WTC11 (cell line): ENCODE results near the gene GARNL3. TPM values are rescaled to one million over a fixed set of nuclear protein-coding genes. Genes with fewer than 3 reads are reported as not detected.

Experiments used
- ATAC-seq: fragments of 200-7000 bp; cut with Tn5 transposase; 2 replicates; pipeline ENCODE4 v1.10.0; 2021; ENCODE audit warnings: mild to moderate bottlenecking, moderate library complexity
- CTCF ChIA-PET: fragments of 300-600 bp; sonication (Branson Sonifier 250); formaldehyde crosslinking; loops from one replicate; lab custom pipeline; 2021; ENCODE audit warnings: antibody characterized with exemption; lab: Charles Lee
- POLR2A ChIA-PET: fragments of 350-600 bp; sonication (Branson Sonifier 250); formaldehyde crosslinking; loops from one replicate; lab custom pipeline; 2021; ENCODE audit warnings: antibody characterized with exemption; lab: Charles Lee
- DNase-seq: peaks from one replicate; pipeline ENCODE4 v3.0.0; 2021; ENCODE audit warnings: low spot score
- H3K27ac Mint-ChIP-seq: 2 replicates; pipeline ENCODE4 v1.8.0; 2021; ENCODE audit warnings: mixed read lengths
- H3K27me3 Mint-ChIP-seq: 2 replicates; pipeline ENCODE4 v1.8.0; 2021; ENCODE audit warnings: low read depth, mild to moderate bottlenecking, moderate library complexity, mixed read lengths
- H3K36me3 Mint-ChIP-seq: 2 replicates; pipeline ENCODE4 v1.8.0; 2021; ENCODE audit warnings: mixed read lengths
- H3K4me1 Mint-ChIP-seq: 2 replicates; pipeline ENCODE4 v1.8.0; 2022; ENCODE audit warnings: mixed read lengths
- H3K4me3 Mint-ChIP-seq: 2 replicates; pipeline ENCODE4 v1.8.0; 2021; ENCODE audit warnings: mild to moderate bottlenecking, moderate library complexity, mixed read lengths
- H3K9me3 Mint-ChIP-seq: 2 replicates; pipeline ENCODE4 v1.8.0; 2021; ENCODE audit warnings: mixed read lengths
- CBFB ChIP-seq: sonication (generic); formaldehyde crosslinking; IDR thresholded peaks from 2 replicates; pipeline ENCODE4 v1.8.1; 2022; ENCODE audit warnings: mild to moderate bottlenecking, low read depth, missing genetic modification reagents
- CREB1 ChIP-seq: sonication (generic); formaldehyde crosslinking; IDR thresholded peaks from 2 replicates; pipeline ENCODE4 v1.8.0; 2023; ENCODE audit warnings: mild to moderate bottlenecking, missing genetic modification reagents
- ELF4 ChIP-seq: sonication (generic); formaldehyde crosslinking; IDR thresholded peaks from 2 replicates; pipeline ENCODE4 v1.8.1; 2022; ENCODE audit warnings: low read depth, mild to moderate bottlenecking, moderate library complexity, missing genetic modification reagents
- EMX1 ChIP-seq: fragments of 250-450 bp; sonication (Bioruptor Pico); IDR thresholded peaks from 2 replicates; pipeline ENCODE4 v1.8.0; 2021; ENCODE audit warnings: mild to moderate bottlenecking
- GRHL2 ChIP-seq: fragments of 250-450 bp; sonication (Bioruptor Pico); IDR thresholded peaks from 2 replicates; pipeline ENCODE4 v1.8.0; 2022; ENCODE audit warnings: mild to moderate bottlenecking, moderate library complexity; ENCODE audit not compliant: insufficient replicate concordance, severe bottlenecking
- IRF2 ChIP-seq: sonication (generic); formaldehyde crosslinking; IDR thresholded peaks from 2 replicates; pipeline ENCODE4 v1.8.0; 2022; ENCODE audit warnings: low read depth, missing genetic modification reagents, borderline replicate concordance
- JUN ChIP-seq: sonication (generic); formaldehyde crosslinking; IDR thresholded peaks from 2 replicates; pipeline ENCODE4 v1.8.0; 2023; ENCODE audit warnings: mild to moderate bottlenecking, missing genetic modification reagents
- TEAD4 ChIP-seq: sonication (generic); formaldehyde crosslinking; IDR thresholded peaks from 2 replicates; pipeline ENCODE4 v1.8.0; 2022; ENCODE audit warnings: mild to moderate bottlenecking, missing genetic modification reagents
- ZNF317 ChIP-seq: sonication (generic); formaldehyde crosslinking; IDR thresholded peaks from 2 replicates; pipeline ENCODE4 v1.8.1; 2023; ENCODE audit warnings: low read depth, mild to moderate bottlenecking, moderate library complexity, missing genetic modification reagents, borderline replicate concordance
- total RNA-seq: library from RNA; stranded (reverse); gene quantifications from 3 replicates; pipeline ENCODE4 v1.2.3, GENCODE V29; 2021
- TF ChIP-seq, protein P1 (sequence below): sonication (generic); formaldehyde crosslinking; IDR thresholded peaks from 2 replicates; pipeline ENCODE4 v1.8.0; 2022; ENCODE audit warnings: mild to moderate bottlenecking, missing genetic modification reagents
- TF ChIP-seq, protein P2 (sequence below): sonication (generic); formaldehyde crosslinking; conservative IDR thresholded peaks from 2 replicates; pipeline ENCODE4 v1.8.1; 2023; ENCODE audit warnings: mild to moderate bottlenecking, low read depth, missing genetic modification reagents, moderate library complexity
- TF ChIP-seq, protein P3 (sequence below): fragments of 250-450 bp; sonication (Bioruptor Pico); conservative IDR thresholded peaks from 2 replicates; pipeline ENCODE4 v1.9.0; 2021; ENCODE audit warnings: mild to moderate bottlenecking
- TF ChIP-seq, protein P4 (sequence below): sonication (generic); formaldehyde crosslinking; IDR thresholded peaks from 2 replicates; pipeline ENCODE4 v1.8.0; 2022; ENCODE audit warnings: mild to moderate bottlenecking, missing genetic modification reagents
- TF ChIP-seq, protein P5 (sequence below): sonication (generic); formaldehyde crosslinking; IDR thresholded peaks from 2 replicates; pipeline ENCODE4 v1.8.1; 2023; ENCODE audit warnings: mild to moderate bottlenecking, missing genetic modification reagents
- TF ChIP-seq, protein P6 (sequence below): fragments of 250-450 bp; sonication (Bioruptor Pico); IDR thresholded peaks from 2 replicates; pipeline ENCODE4 v1.9.0; 2021; ENCODE audit warnings: moderate library complexity, mild to moderate bottlenecking, inconsistent platforms, borderline replicate concordance
- TF ChIP-seq, protein P7 (sequence below): sonication (generic); formaldehyde crosslinking; IDR thresholded peaks from 2 replicates; pipeline ENCODE4 v1.8.0; 2023; ENCODE audit warnings: missing genetic modification reagents
- TF ChIP-seq, protein P8 (sequence below): sonication (generic); formaldehyde crosslinking; IDR thresholded peaks from 2 replicates; pipeline ENCODE4 v1.8.0; 2022; ENCODE audit warnings: missing genetic modification reagents
- TF ChIP-seq, protein P9 (sequence below): fragments of 250-450 bp; sonication (Bioruptor Pico); IDR thresholded peaks from 2 replicates; pipeline ENCODE4 v1.9.0; 2021; ENCODE audit warnings: mild to moderate bottlenecking, borderline replicate concordance

Gene GARNL3
- total RNA-seq, 1 experiment from 2014 or later: 17.8 TPM

DNA sequence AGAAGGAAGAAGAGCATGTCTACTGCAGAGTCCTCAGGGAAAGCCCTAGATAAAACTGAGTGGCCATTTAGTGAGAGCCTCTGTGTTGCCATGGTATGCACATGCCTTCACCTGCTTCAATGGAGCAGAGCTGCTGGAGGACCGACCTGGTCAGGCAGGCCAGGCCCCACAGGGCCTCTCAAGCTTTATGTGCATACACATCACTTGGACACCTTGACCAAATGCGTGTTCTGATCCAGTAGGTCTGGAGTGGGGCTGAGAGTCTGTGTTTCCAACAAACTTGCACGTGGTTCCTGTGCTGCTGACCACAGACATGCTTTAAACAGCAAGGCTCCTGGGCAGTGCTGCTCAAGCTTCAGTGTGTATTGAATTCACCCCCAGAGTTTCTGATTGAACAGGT is 81.0 kb downstream of the GARNL3 start:
- CTCF ChIA-PET: interaction anchor here (1.7 kb wide), 1 partner anchor 131 kb away, joined by 5 read pairs; no protein-coding TSS in a partner anchor
- POLR2A ChIA-PET: no interaction called here
- Mint-ChIP-seq H3K4me1 (peaks cover 9% of the 10 kb centered on the region), H3K4me3 (no peak overlapping the region)
- DNase-seq: no peak
- ATAC-seq: no peak
- TF ChIP-seq JUN (CRISPR knock-in tag) (no peak), ELF4 (no peak), CBFB (CRISPR knock-in tag) (no peak), ZNF317 (CRISPR knock-in tag) (no peak), GRHL2 (CRISPR knock-in tag) (no peak), EMX1 (CRISPR knock-in tag) (no peak), TEAD4 (CRISPR knock-in tag) (no peak), CREB1 (CRISPR knock-in tag) (no peak), IRF2 (CRISPR knock-in tag) (no peak)
- TF ChIP-seq, protein P1, sequence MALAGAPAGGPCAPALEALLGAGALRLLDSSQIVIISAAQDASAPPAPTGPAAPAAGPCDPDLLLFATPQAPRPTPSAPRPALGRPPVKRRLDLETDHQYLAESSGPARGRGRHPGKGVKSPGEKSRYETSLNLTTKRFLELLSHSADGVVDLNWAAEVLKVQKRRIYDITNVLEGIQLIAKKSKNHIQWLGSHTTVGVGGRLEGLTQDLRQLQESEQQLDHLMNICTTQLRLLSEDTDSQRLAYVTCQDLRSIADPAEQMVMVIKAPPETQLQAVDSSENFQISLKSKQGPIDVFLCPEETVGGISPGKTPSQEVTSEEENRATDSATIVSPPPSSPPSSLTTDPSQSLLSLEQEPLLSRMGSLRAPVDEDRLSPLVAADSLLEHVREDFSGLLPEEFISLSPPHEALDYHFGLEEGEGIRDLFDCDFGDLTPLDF: no peak
- TF ChIP-seq, protein P2, sequence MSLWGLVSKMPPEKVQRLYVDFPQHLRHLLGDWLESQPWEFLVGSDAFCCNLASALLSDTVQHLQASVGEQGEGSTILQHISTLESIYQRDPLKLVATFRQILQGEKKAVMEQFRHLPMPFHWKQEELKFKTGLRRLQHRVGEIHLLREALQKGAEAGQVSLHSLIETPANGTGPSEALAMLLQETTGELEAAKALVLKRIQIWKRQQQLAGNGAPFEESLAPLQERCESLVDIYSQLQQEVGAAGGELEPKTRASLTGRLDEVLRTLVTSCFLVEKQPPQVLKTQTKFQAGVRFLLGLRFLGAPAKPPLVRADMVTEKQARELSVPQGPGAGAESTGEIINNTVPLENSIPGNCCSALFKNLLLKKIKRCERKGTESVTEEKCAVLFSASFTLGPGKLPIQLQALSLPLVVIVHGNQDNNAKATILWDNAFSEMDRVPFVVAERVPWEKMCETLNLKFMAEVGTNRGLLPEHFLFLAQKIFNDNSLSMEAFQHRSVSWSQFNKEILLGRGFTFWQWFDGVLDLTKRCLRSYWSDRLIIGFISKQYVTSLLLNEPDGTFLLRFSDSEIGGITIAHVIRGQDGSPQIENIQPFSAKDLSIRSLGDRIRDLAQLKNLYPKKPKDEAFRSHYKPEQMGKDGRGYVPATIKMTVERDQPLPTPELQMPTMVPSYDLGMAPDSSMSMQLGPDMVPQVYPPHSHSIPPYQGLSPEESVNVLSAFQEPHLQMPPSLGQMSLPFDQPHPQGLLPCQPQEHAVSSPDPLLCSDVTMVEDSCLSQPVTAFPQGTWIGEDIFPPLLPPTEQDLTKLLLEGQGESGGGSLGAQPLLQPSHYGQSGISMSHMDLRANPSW (CRISPR knock-in tag): no peak
- TF ChIP-seq, protein P3, sequence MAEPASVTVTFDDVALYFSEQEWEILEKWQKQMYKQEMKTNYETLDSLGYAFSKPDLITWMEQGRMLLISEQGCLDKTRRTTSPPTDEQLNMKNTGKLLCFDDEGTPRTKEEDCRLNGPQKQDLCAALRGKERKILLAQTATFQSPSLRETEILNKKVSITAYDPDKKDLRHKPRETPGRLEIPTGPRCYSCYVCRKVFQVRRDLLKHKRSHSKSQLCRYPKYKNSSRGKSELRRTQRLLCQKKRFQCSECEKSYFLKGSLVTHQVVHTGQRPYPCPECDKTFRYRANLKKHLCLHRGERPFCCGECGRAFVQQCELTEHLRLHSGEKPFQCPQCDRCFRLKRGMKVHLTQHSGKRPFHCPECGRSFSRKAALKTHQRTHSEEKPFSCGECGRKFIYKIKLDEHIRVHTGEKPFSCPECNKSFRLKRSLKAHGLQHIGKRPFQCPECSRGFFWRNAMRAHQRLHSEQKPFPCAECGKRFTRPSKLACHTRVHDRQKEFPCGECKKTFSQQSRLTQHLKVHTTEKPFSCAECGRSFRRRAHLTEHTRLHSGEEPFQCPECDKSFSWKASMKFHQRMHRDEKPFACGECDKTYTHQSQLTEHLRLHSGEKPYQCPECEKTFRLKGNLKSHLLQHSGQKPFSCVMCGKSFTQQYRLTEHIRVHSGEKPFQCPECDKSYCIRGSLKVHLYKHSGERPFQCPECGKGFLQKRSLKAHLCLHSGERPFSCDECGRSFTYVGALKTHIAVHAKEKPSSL: no peak
- TF ChIP-seq, protein P4, sequence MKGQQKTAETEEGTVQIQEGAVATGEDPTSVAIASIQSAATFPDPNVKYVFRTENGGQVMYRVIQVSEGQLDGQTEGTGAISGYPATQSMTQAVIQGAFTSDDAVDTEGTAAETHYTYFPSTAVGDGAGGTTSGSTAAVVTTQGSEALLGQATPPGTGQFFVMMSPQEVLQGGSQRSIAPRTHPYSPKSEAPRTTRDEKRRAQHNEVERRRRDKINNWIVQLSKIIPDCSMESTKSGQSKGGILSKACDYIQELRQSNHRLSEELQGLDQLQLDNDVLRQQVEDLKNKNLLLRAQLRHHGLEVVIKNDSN (CRISPR knock-in tag): no peak
- TF ChIP-seq, protein P5, sequence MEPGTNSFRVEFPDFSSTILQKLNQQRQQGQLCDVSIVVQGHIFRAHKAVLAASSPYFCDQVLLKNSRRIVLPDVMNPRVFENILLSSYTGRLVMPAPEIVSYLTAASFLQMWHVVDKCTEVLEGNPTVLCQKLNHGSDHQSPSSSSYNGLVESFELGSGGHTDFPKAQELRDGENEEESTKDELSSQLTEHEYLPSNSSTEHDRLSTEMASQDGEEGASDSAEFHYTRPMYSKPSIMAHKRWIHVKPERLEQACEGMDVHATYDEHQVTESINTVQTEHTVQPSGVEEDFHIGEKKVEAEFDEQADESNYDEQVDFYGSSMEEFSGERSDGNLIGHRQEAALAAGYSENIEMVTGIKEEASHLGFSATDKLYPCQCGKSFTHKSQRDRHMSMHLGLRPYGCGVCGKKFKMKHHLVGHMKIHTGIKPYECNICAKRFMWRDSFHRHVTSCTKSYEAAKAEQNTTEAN (CRISPR knock-in tag): no peak
- TF ChIP-seq, protein P6, sequence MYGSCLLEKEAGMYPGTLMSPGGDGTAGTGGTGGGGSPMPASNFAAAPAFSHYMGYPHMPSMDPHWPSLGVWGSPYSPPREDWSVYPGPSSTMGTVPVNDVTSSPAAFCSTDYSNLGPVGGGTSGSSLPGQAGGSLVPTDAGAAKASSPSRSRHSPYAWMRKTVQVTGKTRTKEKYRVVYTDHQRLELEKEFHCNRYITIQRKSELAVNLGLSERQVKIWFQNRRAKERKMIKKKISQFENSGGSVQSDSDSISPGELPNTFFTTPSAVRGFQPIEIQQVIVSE: no peak
- TF ChIP-seq, protein P7, sequence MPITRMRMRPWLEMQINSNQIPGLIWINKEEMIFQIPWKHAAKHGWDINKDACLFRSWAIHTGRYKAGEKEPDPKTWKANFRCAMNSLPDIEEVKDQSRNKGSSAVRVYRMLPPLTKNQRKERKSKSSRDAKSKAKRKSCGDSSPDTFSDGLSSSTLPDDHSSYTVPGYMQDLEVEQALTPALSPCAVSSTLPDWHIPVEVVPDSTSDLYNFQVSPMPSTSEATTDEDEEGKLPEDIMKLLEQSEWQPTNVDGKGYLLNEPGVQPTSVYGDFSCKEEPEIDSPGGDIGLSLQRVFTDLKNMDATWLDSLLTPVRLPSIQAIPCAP (CRISPR knock-in tag): no peak
- TF ChIP-seq, protein P8, sequence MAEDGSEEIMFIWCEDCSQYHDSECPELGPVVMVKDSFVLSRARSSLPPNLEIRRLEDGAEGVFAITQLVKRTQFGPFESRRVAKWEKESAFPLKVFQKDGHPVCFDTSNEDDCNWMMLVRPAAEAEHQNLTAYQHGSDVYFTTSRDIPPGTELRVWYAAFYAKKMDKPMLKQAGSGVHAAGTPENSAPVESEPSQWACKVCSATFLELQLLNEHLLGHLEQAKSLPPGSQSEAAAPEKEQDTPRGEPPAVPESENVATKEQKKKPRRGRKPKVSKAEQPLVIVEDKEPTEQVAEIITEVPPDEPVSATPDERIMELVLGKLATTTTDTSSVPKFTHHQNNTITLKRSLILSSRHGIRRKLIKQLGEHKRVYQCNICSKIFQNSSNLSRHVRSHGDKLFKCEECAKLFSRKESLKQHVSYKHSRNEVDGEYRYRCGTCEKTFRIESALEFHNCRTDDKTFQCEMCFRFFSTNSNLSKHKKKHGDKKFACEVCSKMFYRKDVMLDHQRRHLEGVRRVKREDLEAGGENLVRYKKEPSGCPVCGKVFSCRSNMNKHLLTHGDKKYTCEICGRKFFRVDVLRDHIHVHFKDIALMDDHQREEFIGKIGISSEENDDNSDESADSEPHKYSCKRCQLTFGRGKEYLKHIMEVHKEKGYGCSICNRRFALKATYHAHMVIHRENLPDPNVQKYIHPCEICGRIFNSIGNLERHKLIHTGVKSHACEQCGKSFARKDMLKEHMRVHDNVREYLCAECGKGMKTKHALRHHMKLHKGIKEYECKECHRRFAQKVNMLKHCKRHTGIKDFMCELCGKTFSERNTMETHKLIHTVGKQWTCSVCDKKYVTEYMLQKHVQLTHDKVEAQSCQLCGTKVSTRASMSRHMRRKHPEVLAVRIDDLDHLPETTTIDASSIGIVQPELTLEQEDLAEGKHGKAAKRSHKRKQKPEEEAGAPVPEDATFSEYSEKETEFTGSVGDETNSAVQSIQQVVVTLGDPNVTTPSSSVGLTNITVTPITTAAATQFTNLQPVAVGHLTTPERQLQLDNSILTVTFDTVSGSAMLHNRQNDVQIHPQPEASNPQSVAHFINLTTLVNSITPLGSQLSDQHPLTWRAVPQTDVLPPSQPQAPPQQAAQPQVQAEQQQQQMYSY: no peak
- TF ChIP-seq, protein P9, sequence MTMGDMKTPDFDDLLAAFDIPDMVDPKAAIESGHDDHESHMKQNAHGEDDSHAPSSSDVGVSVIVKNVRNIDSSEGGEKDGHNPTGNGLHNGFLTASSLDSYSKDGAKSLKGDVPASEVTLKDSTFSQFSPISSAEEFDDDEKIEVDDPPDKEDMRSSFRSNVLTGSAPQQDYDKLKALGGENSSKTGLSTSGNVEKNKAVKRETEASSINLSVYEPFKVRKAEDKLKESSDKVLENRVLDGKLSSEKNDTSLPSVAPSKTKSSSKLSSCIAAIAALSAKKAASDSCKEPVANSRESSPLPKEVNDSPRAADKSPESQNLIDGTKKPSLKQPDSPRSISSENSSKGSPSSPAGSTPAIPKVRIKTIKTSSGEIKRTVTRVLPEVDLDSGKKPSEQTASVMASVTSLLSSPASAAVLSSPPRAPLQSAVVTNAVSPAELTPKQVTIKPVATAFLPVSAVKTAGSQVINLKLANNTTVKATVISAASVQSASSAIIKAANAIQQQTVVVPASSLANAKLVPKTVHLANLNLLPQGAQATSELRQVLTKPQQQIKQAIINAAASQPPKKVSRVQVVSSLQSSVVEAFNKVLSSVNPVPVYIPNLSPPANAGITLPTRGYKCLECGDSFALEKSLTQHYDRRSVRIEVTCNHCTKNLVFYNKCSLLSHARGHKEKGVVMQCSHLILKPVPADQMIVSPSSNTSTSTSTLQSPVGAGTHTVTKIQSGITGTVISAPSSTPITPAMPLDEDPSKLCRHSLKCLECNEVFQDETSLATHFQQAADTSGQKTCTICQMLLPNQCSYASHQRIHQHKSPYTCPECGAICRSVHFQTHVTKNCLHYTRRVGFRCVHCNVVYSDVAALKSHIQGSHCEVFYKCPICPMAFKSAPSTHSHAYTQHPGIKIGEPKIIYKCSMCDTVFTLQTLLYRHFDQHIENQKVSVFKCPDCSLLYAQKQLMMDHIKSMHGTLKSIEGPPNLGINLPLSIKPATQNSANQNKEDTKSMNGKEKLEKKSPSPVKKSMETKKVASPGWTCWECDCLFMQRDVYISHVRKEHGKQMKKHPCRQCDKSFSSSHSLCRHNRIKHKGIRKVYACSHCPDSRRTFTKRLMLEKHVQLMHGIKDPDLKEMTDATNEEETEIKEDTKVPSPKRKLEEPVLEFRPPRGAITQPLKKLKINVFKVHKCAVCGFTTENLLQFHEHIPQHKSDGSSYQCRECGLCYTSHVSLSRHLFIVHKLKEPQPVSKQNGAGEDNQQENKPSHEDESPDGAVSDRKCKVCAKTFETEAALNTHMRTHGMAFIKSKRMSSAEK (CRISPR knock-in tag): no peak
- TF ChIP-seq, all 79 proteins: peak for 0
- Mint-ChIP-seq H3K27ac (no peak overlapping the region), H3K27me3 (no peaks in the 10 kb centered on the region), H3K9me3 (no peaks in the 10 kb centered on the region), H3K36me3 (peaks cover 8% of the 10 kb centered on the region)
